Mucosa of stomach (tissue), 1 donor: ENCODE results near the gene SPN.

ENCODE experiments used
- H3K27me3 ChIP-seq: one replicate; pipeline ENCODE4 v1.7.0; 2013; ENCODE audit warnings: mild to moderate bottlenecking, low read length; ENCODE audit not compliant: control insufficient read depth, insufficient read depth
- H3K36me3 ChIP-seq: one replicate; pipeline ENCODE4 v1.7.0; 2013; ENCODE audit warnings: low read length; ENCODE audit not compliant: control insufficient read depth, insufficient read depth
- H3K4me1 ChIP-seq: one replicate; pipeline ENCODE4 v1.7.0; 2013; ENCODE audit warnings: mild to moderate bottlenecking, low read length; ENCODE audit not compliant: control insufficient read depth, insufficient read depth
- H3K4me3 ChIP-seq: one replicate; pipeline ENCODE4 v1.7.0; 2013; ENCODE audit warnings: low read length
- H3K9ac ChIP-seq: one replicate; pipeline ENCODE4 v1.7.0; 2013; ENCODE audit warnings: mild to moderate bottlenecking, low read length, moderate library complexity
- H3K9me3 ChIP-seq: one replicate; pipeline ENCODE4 v1.7.0; 2013; ENCODE audit warnings: mild to moderate bottlenecking, low read length, moderate library complexity; ENCODE audit not compliant: control insufficient read depth
- donor health status: Pancreatic carcinoma.

SPN gene

GRCh38 chr16:29667755-29668154 is 4.7 kb downstream of the SPN start:
- no peak overlapping the region for H3K9ac ChIP-seq
- H3K4me3 ChIP-seq: no peak overlapping the region
- no peaks in the 10 kb centered on the region for H3K36me3 ChIP-seq
- no peaks in the 10 kb centered on the region for H3K27me3 ChIP-seq
- no peaks in the 10 kb centered on the region for H3K9me3 ChIP-seq
- H3K4me1 ChIP-seq: peaks cover 14% of the 10 kb centered on the region

- H3K9ac ChIP-seq: no peak overlapping the region
- no peaks in the 10 kb centered on the region for H3K27me3 ChIP-seq
- no peak overlapping the region for H3K4me3 ChIP-seq
- H3K4me1 ChIP-seq: peaks cover 14% of the 10 kb centered on the region
- no peaks in the 10 kb centered on the region for H3K36me3 ChIP-seq
- H3K9me3 ChIP-seq: no peaks in the 10 kb centered on the region
Observed at GRCh38 chr16:29668267-29668666, 5.2 kb downstream of the SPN start.

GRCh38 chr16:29673501-29673900 is 10.5 kb downstream of the SPN start:
- H3K4me1 ChIP-seq: no peaks in the 10 kb centered on the region
- no peak overlapping the region for H3K9ac ChIP-seq
- no peaks in the 10 kb centered on the region for H3K36me3 ChIP-seq

GRCh38 chr16:29674188-29674587 is 11.1 kb downstream of the SPN start:
- no peak overlapping the region for H3K4me3 ChIP-seq

More at GRCh38 chr16:29673501-29673900, 10.5 kb downstream of the SPN start:
- Histone ChIP-seq H3K27me3 (no peaks in the 10 kb centered on the region), H3K9me3 (no peaks in the 10 kb centered on the region), H3K4me3 (no peak overlapping the region)

GRCh38 chr16:29675811-29676643 is 13.0 kb downstream of the SPN start:
- H3K4me1 ChIP-seq: no peaks in the 10 kb centered on the region
- no peaks in the 10 kb centered on the region for H3K9me3 ChIP-seq
- no peaks in the 10 kb centered on the region for H3K27me3 ChIP-seq
- H3K4me3 ChIP-seq: no peak overlapping the region
- H3K36me3 ChIP-seq: no peaks in the 10 kb centered on the region
- H3K9ac ChIP-seq: no peak overlapping the region

More at GRCh38 chr16:29674188-29674587, 11.1 kb downstream of the SPN start:
- H3K9ac ChIP-seq: no peak overlapping the region
- no peaks in the 10 kb centered on the region for H3K36me3 ChIP-seq
- H3K27me3 ChIP-seq: no peaks in the 10 kb centered on the region
- no peaks in the 10 kb centered on the region for H3K4me1 ChIP-seq
- no peaks in the 10 kb centered on the region for H3K9me3 ChIP-seq

- no peaks in the 10 kb centered on the region for H3K27me3 ChIP-seq
- H3K36me3 ChIP-seq: no peaks in the 10 kb centered on the region
- H3K9ac ChIP-seq: no peak overlapping the region
- no peaks in the 10 kb centered on the region for H3K4me1 ChIP-seq
- no peaks in the 10 kb centered on the region for H3K9me3 ChIP-seq
- H3K4me3 ChIP-seq: no peak overlapping the region
Observed at GRCh38 chr16:29676989-29677785, 14.1 kb downstream of the SPN start.

- H3K9me3 ChIP-seq: no peaks in the 10 kb centered on the region
- no peaks in the 10 kb centered on the region for H3K27me3 ChIP-seq
- no peaks in the 10 kb centered on the region for H3K36me3 ChIP-seq
- H3K4me1 ChIP-seq: no peaks in the 10 kb centered on the region
- H3K4me3 ChIP-seq: no peak within 1 kb of the TSS
- no peak within 1 kb of the TSS for H3K9ac ChIP-seq
Observed at GRCh38 chr16:29678691-29679267, 15.7 kb downstream of the SPN start, which contains the start of gene QPRT. Gene QPRT (plus strand): TSS chr16:29679180. CDS start chr16:29679198, 18 bp downstream.

- Histone ChIP-seq H3K36me3 (no peaks in the 10 kb centered on the region), H3K9ac (no peak overlapping the region), H3K4me1 (no peaks in the 10 kb centered on the region), H3K27me3 (no peaks in the 10 kb centered on the region), H3K4me3 (no peak overlapping the region), H3K9me3 (no peaks in the 10 kb centered on the region)
Observed at GRCh38 chr16:29680180-29680598, 17.1 kb downstream of the SPN start.

- Histone ChIP-seq H3K4me3 (no peak overlapping the region), H3K27me3 (no peaks in the 10 kb centered on the region), H3K36me3 (no peaks in the 10 kb centered on the region), H3K4me1 (no peaks in the 10 kb centered on the region), H3K9ac (no peak overlapping the region), H3K9me3 (no peaks in the 10 kb centered on the region)
Observed at GRCh38 chr16:29683543-29684090, 20.6 kb downstream of the SPN start.

- Histone ChIP-seq H3K36me3 (no peaks in the 10 kb centered on the region), H3K27me3 (no peaks in the 10 kb centered on the region), H3K4me3 (no peak overlapping the region), H3K9ac (no peak overlapping the region), H3K9me3 (no peaks in the 10 kb centered on the region), H3K4me1 (no peaks in the 10 kb centered on the region)
Observed at GRCh38 chr16:29684679-29685078, 21.6 kb downstream of the SPN start.

- no peaks in the 10 kb centered on the region for H3K9me3 ChIP-seq
- H3K36me3 ChIP-seq: no peaks in the 10 kb centered on the region
- H3K4me3 ChIP-seq: no peak overlapping the region
Observed at GRCh38 chr16:29686740-29687332, 23.8 kb downstream of the SPN start.

More at GRCh38 chr16:29686740-29687332, 23.8 kb downstream of the SPN start:
- no peaks in the 10 kb centered on the region for H3K27me3 ChIP-seq
- no peaks in the 10 kb centered on the region for H3K4me1 ChIP-seq
- H3K9ac ChIP-seq: no peak overlapping the region
